ENCODE results near the gene C15orf61. TPM values are rescaled to one million over a fixed set of nuclear protein-coding genes. Genes with fewer than 3 reads are reported as not detected.

The C15orf61 gene
- polyA plus RNA-seq: 1 to 10 TPM in 1 of 2 donors, under 1 TPM in 1; 0.92 to 1.8 TPM

DNA sequence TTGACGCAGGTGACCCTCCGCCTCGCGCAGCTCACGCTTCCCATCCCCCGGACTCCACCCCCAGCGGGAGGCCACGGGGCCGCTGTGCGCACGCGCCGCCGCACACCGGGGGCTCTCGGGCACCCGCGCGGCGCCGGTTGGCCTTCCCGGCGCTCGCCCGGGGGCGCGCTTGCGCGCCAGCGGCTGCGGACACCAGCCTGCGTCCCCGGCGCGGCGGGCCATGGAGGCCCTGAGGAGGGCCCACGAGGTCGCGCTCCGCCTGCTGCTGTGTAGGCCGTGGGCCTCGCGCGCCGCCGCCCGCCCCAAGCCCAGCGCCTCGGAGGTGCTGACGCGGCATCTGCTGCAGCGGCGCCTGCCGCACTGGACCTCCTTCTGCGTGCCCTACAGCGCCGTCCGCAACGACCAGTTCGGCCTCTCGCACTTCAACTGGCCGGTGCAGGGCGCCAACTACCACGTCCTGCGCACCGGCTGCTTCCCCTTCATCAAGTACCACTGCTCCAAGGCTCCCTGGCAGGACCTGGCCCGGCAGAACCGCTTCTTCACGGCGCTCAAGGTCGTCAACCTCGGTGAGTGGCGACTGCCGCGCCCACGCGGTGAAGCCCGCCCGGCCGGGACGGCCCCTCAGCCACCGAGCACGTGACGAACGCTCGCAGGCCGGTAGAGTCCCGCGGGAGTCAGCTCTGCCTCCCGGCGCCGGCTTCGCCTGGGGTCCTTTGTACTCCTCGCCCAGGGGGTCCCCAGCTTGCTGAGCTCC lies at the start of gene C15orf61:
TSS of gene C15orf61 (plus strand) at position 103 of the 754 bp plus-strand sequence. CDS start at position 221, 118 bp downstream.
- Histone ChIP-seq H3K27ac (ENCODE audit: low read depth in 2 of 2, low read length in 1 of 2) (peak within 1 kb of the TSS; percentile 85 to 87), H3K4me1 (ENCODE audit: control insufficient read depth in 2 of 2, insufficient read depth in 2 of 2, low read length in 1 of 2) (no peaks in the 10 kb centered on the region), H3K27me3 (ENCODE audit: control insufficient read depth in 1 of 2, insufficient read depth in 2 of 2, low read length in 2 of 2) (no peaks in the 10 kb centered on the region), H3K4me3 (ENCODE audit: low read depth in 1 of 2, low read length in 2 of 2) (peak within 1 kb of the TSS; percentile 68 to 69), H3K36me3 (ENCODE audit: control insufficient read depth in 2 of 2, insufficient read depth in 2 of 2, low read length in 1 of 2) (no peaks in the 10 kb centered on the region), H3K9me3 (ENCODE audit: control insufficient read depth in 2 of 2, insufficient read depth in 1 of 2, low read depth in 1 of 2, low read length in 1 of 2) (no peaks in the 10 kb centered on the region)
- WGBS, 2 donors: 0 to 1% methylated on average over 62 to 94 of the region's 94 CpGs

DNA sequence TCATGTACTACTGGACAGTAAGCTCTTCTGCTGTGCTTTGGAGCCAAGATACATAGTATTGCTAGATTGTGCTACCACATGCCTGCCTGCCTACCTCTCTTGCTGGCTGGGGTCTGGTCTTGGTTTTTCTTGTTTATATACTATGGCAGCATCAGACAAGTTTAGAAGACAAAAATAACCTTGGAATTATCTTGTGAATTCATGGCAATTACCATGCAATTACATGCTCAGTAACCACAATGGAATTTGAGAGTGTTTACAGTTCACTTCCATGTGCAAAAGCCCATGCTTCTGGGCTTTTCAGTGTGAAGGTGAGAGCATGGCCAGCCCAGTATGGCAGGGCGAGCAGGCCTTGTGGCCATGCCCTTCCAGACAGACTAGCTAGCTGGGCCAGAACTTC lies 48.0 kb upstream of the C15orf61 start:
- H3K27ac ChIP-seq (ENCODE audit: low read depth in 2 of 2, low read length in 1 of 2): no peak overlapping the region
- 74 to 79% methylated on average over 1 of the region's 1 CpG for WGBS, 2 donors
- no peaks in the 10 kb centered on the region for H3K9me3 ChIP-seq (ENCODE audit: control insufficient read depth in 2 of 2, insufficient read depth in 1 of 2, low read depth in 1 of 2, low read length in 1 of 2)
- H3K36me3 ChIP-seq (ENCODE audit: control insufficient read depth in 2 of 2, insufficient read depth in 2 of 2, low read length in 1 of 2): no peaks in the 10 kb centered on the region
- H3K4me1 ChIP-seq (ENCODE audit: control insufficient read depth in 2 of 2, insufficient read depth in 2 of 2, low read length in 1 of 2): no peaks in the 10 kb centered on the region
- no peaks in the 10 kb centered on the region for H3K27me3 ChIP-seq (ENCODE audit: control insufficient read depth in 1 of 2, insufficient read depth in 2 of 2, low read length in 2 of 2)
- no peak overlapping the region for H3K4me3 ChIP-seq (ENCODE audit: low read depth in 1 of 2, low read length in 2 of 2)

DNA sequence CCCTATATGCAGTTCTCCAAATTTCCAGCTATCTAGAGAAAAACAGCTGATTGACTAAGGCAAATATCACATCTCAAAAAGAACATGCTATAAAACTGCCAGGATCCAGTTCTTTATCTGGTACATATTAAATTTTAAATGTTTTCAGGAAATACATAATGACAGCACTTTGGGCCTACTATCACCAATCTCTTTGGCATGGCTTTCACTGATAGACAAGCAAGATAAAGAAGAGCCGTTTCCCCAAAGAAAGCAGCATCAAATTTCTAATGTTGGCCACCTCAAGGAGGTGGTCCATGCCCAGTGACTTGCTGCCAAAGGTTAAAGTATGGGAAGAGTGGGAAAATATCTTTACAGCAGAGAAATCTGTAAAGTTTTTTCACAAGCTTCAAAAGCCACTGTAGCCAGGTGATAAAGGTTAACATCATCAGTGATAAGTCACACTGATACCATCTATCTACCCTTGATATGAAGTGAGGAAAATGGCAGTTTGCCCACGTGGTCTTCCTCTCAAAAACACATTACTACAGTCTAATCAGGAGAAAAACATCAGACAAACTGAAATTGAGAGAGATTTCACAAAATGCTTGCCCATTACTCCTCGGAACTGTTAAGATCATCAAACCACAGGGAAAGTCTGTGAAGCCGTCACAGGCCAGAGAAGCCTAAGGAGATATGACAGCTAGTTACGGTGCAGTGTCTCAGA lies 46.4 kb upstream of the C15orf61 start:
- WGBS, 2 donors: 81 to 91% methylated on average over 5 of the region's 5 CpGs
- H3K9me3 ChIP-seq (ENCODE audit: control insufficient read depth in 2 of 2, insufficient read depth in 1 of 2, low read depth in 1 of 2, low read length in 1 of 2): no peaks in the 10 kb centered on the region
- H3K27me3 ChIP-seq (ENCODE audit: control insufficient read depth in 1 of 2, insufficient read depth in 2 of 2, low read length in 2 of 2): no peaks in the 10 kb centered on the region
- no peaks in the 10 kb centered on the region for H3K4me1 ChIP-seq (ENCODE audit: control insufficient read depth in 2 of 2, insufficient read depth in 2 of 2, low read length in 1 of 2)
- H3K27ac ChIP-seq (ENCODE audit: low read depth in 2 of 2, low read length in 1 of 2): no peak overlapping the region
- no peak overlapping the region for H3K4me3 ChIP-seq (ENCODE audit: low read depth in 1 of 2, low read length in 2 of 2)
- H3K36me3 ChIP-seq (ENCODE audit: control insufficient read depth in 2 of 2, insufficient read depth in 2 of 2, low read length in 1 of 2): no peaks in the 10 kb centered on the region

DNA sequence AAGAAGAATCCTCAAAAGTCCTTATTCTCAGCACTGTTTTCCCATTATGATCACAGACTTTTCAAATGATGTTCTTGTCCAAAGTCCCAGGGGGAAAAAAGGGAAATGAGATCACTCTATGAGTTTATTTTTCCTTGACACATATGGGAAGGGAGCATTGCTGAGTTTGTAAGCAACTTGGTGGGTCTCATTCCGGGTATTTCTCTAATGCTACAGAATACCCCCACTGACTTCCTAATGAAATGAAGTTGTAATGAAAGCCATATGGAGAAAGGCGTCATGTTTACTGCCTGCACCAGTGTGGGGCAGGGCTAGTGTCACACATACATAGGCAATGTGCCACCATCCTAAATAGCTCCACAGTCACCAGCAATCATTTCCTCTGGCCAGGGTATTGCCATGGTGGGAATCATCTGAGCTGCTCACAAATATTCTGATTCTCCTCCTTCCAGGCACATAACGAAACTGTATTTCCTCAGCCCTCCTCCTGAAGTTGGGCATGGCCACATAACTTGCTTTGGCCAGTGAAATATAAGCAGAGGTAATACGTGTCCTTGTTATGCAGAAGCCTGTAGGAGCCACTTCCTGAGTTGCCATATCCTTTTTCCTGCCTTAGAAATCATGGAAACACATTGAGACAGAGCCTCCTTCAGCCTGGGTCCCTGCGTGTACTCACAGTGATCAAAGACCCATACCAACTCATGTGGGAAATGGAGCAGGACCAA lies 41.0 kb upstream of the C15orf61 start:
- no peaks in the 10 kb centered on the region for H3K36me3 ChIP-seq (ENCODE audit: control insufficient read depth in 2 of 2, insufficient read depth in 2 of 2, low read length in 1 of 2)
- H3K4me3 ChIP-seq (ENCODE audit: low read depth in 1 of 2, low read length in 2 of 2): no peak overlapping the region
- H3K27ac ChIP-seq (ENCODE audit: low read depth in 2 of 2, low read length in 1 of 2): no peak overlapping the region
- H3K9me3 ChIP-seq (ENCODE audit: control insufficient read depth in 2 of 2, insufficient read depth in 1 of 2, low read depth in 1 of 2, low read length in 1 of 2): no peaks in the 10 kb centered on the region
- no peaks in the 10 kb centered on the region for H3K27me3 ChIP-seq (ENCODE audit: control insufficient read depth in 1 of 2, insufficient read depth in 2 of 2, low read length in 2 of 2)
- no peaks in the 10 kb centered on the region for H3K4me1 ChIP-seq (ENCODE audit: control insufficient read depth in 2 of 2, insufficient read depth in 2 of 2, low read length in 1 of 2)
- WGBS, 2 donors: 73 to 80% methylated on average over 5 of the region's 5 CpGs

DNA sequence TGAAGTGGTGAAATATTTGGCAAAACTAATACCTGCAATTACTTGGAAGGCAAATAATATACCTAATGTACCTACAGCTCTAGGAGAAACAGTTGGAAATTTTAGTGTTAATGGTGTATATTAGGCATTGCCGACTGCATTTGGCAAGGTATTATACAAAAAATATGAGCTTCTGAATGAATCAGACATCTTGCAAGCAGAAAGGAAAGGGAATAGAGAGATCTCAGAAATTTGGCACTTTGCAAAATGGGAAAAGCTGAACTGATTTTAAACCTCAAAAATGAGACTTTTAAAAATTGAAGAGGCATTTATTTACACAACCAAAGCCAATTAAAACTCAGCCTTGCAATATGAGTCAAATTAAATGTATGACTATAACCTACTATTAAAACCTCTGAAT lies 40.2 kb upstream of the C15orf61 start:
- no peaks in the 10 kb centered on the region for H3K9me3 ChIP-seq (ENCODE audit: control insufficient read depth in 2 of 2, insufficient read depth in 1 of 2, low read depth in 1 of 2, low read length in 1 of 2)
- H3K36me3 ChIP-seq (ENCODE audit: control insufficient read depth in 2 of 2, insufficient read depth in 2 of 2, low read length in 1 of 2): no peaks in the 10 kb centered on the region
- H3K27ac ChIP-seq (ENCODE audit: low read depth in 2 of 2, low read length in 1 of 2): no peak overlapping the region
- no peaks in the 10 kb centered on the region for H3K4me1 ChIP-seq (ENCODE audit: control insufficient read depth in 2 of 2, insufficient read depth in 2 of 2, low read length in 1 of 2)
- H3K4me3 ChIP-seq (ENCODE audit: low read depth in 1 of 2, low read length in 2 of 2): no peak overlapping the region
- H3K27me3 ChIP-seq (ENCODE audit: control insufficient read depth in 1 of 2, insufficient read depth in 2 of 2, low read length in 2 of 2): no peaks in the 10 kb centered on the region
- 40 to 77% methylated on average over 1 of the region's 1 CpG for WGBS, 2 donors

DNA sequence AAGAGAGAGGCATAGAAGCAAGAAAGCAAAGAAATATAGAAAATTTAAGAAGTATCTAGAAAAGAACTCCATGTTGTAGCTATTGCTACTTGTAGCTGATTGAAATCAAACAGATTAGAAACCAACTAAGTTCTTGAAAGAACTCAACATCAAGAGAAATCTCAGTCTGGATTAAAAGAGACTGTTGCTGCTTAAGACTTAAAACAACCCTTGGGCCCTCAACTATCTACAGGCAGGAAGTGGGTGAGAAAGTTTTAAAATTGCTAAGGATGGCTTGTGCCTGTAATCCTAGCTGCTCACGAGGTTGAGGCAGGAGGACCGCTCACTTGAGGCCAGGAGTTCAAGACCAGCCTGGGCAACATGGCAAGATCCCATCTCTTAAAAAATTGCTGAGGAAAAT lies 39.3 kb upstream of the C15orf61 start:
- Histone ChIP-seq H3K27me3 (ENCODE audit: control insufficient read depth in 1 of 2, insufficient read depth in 2 of 2, low read length in 2 of 2) (no peaks in the 10 kb centered on the region), H3K9me3 (ENCODE audit: control insufficient read depth in 2 of 2, insufficient read depth in 1 of 2, low read depth in 1 of 2, low read length in 1 of 2) (no peaks in the 10 kb centered on the region), H3K4me1 (ENCODE audit: control insufficient read depth in 2 of 2, insufficient read depth in 2 of 2, low read length in 1 of 2) (no peaks in the 10 kb centered on the region), H3K36me3 (ENCODE audit: control insufficient read depth in 2 of 2, insufficient read depth in 2 of 2, low read length in 1 of 2) (no peaks in the 10 kb centered on the region), H3K27ac (ENCODE audit: low read depth in 2 of 2, low read length in 1 of 2) (no peak overlapping the region), H3K4me3 (ENCODE audit: low read depth in 1 of 2, low read length in 2 of 2) (no peak overlapping the region)
- WGBS, 2 donors: 89 to 90% methylated on average over 2 of the region's 2 CpGs

DNA sequence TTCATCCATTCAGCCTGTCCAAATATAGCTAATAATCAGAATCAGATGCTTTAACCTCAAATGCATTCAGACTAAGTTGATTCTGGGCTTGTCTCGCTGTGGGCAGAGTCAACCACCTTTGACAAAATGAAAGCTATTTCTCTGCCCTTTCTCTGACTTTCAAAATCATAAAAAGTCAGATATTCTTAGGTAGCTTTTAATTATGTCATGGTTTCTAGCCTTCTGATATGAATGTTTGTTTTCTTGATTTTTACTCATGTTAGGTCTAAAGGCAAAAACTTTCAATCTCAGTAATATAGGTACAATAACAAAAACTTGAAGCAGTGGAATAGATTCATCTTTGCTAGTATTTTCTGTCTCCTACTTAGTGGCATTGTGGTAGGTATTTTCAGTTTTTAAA lies 25.3 kb upstream of the C15orf61 start:
- Histone ChIP-seq H3K36me3 (ENCODE audit: control insufficient read depth in 2 of 2, insufficient read depth in 2 of 2, low read length in 1 of 2) (no peaks in the 10 kb centered on the region), H3K27ac (ENCODE audit: low read depth in 2 of 2, low read length in 1 of 2) (no peak overlapping the region), H3K4me3 (ENCODE audit: low read depth in 1 of 2, low read length in 2 of 2) (no peak overlapping the region), H3K27me3 (ENCODE audit: control insufficient read depth in 1 of 2, insufficient read depth in 2 of 2, low read length in 2 of 2) (no peaks in the 10 kb centered on the region), H3K9me3 (ENCODE audit: control insufficient read depth in 2 of 2, insufficient read depth in 1 of 2, low read depth in 1 of 2, low read length in 1 of 2) (no peaks in the 10 kb centered on the region), H3K4me1 (ENCODE audit: control insufficient read depth in 2 of 2, insufficient read depth in 2 of 2, low read length in 1 of 2) (no peaks in the 10 kb centered on the region)
- 95 to 98% methylated on average over 1 of the region's 1 CpG for WGBS, 2 donors

DNA sequence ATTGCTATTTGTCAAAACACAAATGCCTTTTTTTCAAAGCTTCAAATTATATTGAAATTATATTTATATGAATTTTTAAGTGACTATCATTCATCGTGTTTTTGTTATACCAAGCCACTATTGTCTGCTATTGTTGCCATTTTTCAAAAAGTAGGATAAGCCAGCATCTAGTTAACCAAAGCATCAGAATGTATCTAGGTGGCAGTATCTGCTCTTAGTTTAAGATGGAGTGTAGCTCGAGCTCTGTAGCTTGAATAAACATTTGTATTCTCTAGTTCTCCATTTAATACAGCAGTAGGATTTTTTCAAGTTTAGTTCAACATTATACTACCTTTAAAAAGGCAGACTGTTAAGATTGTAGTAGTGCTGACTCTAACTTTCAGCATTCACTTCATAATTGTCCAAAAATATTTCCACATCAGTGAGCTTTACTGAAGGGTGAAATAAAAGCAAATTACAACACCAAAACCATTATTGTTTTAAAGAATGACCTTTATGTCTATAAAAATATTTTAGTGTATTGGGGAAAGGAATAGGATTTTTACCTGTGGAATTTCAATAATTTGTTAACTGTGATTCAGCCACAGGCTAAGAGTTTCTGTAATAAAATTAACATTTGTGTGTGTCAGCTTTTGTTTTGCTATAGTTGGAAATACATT lies 19.6 kb upstream of the C15orf61 start:
- no peak overlapping the region for H3K4me3 ChIP-seq (ENCODE audit: low read depth in 1 of 2, low read length in 2 of 2)
- H3K27ac ChIP-seq (ENCODE audit: low read depth in 2 of 2, low read length in 1 of 2): no peak overlapping the region
- WGBS, 2 donors: 21 to 32% methylated on average over 2 of the region's 2 CpGs
- H3K4me1 ChIP-seq (ENCODE audit: control insufficient read depth in 2 of 2, insufficient read depth in 2 of 2, low read length in 1 of 2): no peaks in the 10 kb centered on the region
- no peaks in the 10 kb centered on the region for H3K27me3 ChIP-seq (ENCODE audit: control insufficient read depth in 1 of 2, insufficient read depth in 2 of 2, low read length in 2 of 2)
- H3K36me3 ChIP-seq (ENCODE audit: control insufficient read depth in 2 of 2, insufficient read depth in 2 of 2, low read length in 1 of 2): no peaks in the 10 kb centered on the region
- no peaks in the 10 kb centered on the region for H3K9me3 ChIP-seq (ENCODE audit: control insufficient read depth in 2 of 2, insufficient read depth in 1 of 2, low read depth in 1 of 2, low read length in 1 of 2)

DNA sequence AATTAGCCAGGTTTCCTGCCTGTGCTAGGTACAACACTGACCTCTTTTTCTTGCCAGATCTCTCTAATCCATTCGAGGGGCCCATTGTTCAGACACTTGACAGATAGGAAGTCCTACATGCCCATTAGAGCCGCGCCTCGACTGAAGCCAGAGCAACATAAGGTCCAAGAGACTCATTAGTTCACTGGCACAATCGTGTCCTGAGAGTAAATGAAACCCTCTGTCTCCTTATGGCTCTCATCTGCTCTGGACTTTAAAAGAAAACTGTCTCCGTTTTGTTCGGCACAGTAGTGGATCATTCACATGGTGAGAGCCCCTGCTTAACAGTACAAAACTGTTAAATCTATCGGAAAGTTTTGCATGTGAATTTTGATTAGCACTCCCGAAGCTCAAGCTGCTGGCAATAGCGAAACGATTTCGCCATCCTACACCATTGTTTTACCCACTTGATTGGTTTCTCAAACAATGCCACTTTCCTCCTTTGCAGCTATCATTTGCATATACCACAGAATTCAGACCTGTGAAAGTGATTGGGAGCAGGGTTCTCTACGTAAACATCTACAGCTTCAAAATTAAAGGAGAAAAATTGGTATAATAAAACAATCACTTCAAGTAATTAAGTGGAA lies 19.0 kb upstream of the C15orf61 start:
- no peaks in the 10 kb centered on the region for H3K9me3 ChIP-seq (ENCODE audit: control insufficient read depth in 2 of 2, insufficient read depth in 1 of 2, low read depth in 1 of 2, low read length in 1 of 2)
- no peak overlapping the region for H3K4me3 ChIP-seq (ENCODE audit: low read depth in 1 of 2, low read length in 2 of 2)
- 66 to 67% methylated on average over 13 of the region's 13 CpGs for WGBS, 2 donors
- no peak overlapping the region for H3K27ac ChIP-seq (ENCODE audit: low read depth in 2 of 2, low read length in 1 of 2)
- no peaks in the 10 kb centered on the region for H3K4me1 ChIP-seq (ENCODE audit: control insufficient read depth in 2 of 2, insufficient read depth in 2 of 2, low read length in 1 of 2)
- H3K27me3 ChIP-seq (ENCODE audit: control insufficient read depth in 1 of 2, insufficient read depth in 2 of 2, low read length in 2 of 2): no peaks in the 10 kb centered on the region
- no peaks in the 10 kb centered on the region for H3K36me3 ChIP-seq (ENCODE audit: control insufficient read depth in 2 of 2, insufficient read depth in 2 of 2, low read length in 1 of 2)

All from esophagus (tissue), 2 donors.